ENCODE data around the gene RAB11FIP2.

The RAB11FIP2 gene

GRCh38 chr10:118047880-118048279 is 1.1 kb upstream of the RAB11FIP2 start:
- Histone ChIP-seq H3K27ac (ENCODE audit: extremely low read depth, low read depth, low read length) (no peak overlapping the region), H3K4me3 (ENCODE audit: low read depth, low read length) (no peak overlapping the region), H3K4me1 (ENCODE audit: control insufficient read depth, insufficient read depth, low read length) (no peaks in the 10 kb centered on the region), H3K36me3 (ENCODE audit: control insufficient read depth in 2 of 2, insufficient read depth in 1 of 2, low read length in 2 of 2) (no peaks in the 10 kb centered on the region), H3K9me3 (ENCODE audit: control insufficient read depth, insufficient read depth, low read depth, low read length) (no peaks in the 10 kb centered on the region)
- POLR2A ChIA-PET = no interaction called here
- TF ChIP-seq, protein P1, sequence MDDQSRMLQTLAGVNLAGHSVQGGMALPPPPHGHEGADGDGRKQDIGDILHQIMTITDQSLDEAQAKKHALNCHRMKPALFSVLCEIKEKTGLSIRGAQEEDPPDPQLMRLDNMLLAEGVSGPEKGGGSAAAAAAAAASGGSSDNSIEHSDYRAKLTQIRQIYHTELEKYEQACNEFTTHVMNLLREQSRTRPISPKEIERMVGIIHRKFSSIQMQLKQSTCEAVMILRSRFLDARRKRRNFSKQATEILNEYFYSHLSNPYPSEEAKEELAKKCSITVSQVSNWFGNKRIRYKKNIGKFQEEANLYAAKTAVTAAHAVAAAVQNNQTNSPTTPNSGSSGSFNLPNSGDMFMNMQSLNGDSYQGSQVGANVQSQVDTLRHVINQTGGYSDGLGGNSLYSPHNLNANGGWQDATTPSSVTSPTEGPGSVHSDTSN (CRISPR knock-in tag; IDR thresholded peaks at IDR 0.05) = no peak
- TF ChIP-seq ZNF837 (tag by site-specific recombination; IDR thresholded peaks at IDR 0.05) = no peak
- TF ChIP-seq ZSCAN4 (tag by site-specific recombination; IDR thresholded peaks at IDR 0.05) = no peak
- TF ChIP-seq ZNF626 (tag by site-specific recombination; IDR thresholded peaks at IDR 0.05) = no peak
- TF ChIP-seq ZNF473 (tag by site-specific recombination; IDR thresholded peaks at IDR 0.05) = no peak
- TF ChIP-seq IKZF3 (tag by site-specific recombination; IDR thresholded peaks at IDR 0.05) = no peak
- TF ChIP-seq ATF2 (tag by site-specific recombination; IDR thresholded peaks at IDR 0.05; ENCODE audit: low read depth) = no peak
- no peak for TF ChIP-seq ZNF292 (tag by site-specific recombination; IDR thresholded peaks at IDR 0.05; ENCODE audit: borderline replicate concordance, low read depth)
- TF ChIP-seq ZNF660 (tag by site-specific recombination; IDR thresholded peaks at IDR 0.05) = no peak
- no peak for TF ChIP-seq ZNF121 (tag by site-specific recombination; IDR thresholded peaks at IDR 0.05)
- TF ChIP-seq ZEB2 (tag by site-specific recombination; IDR thresholded peaks at IDR 0.05) = no peak
- TF ChIP-seq ZNF302 (tag by site-specific recombination; IDR thresholded peaks at IDR 0.05; ENCODE audit: low read depth) = no peak
- no peak for TF ChIP-seq ZBTB20 (tag by site-specific recombination; IDR thresholded peaks at IDR 0.05)
- TF ChIP-seq ZBTB8A (tag by site-specific recombination; IDR thresholded peaks at IDR 0.05) = no peak
- no peak for TF ChIP-seq PRDM2 (tag by site-specific recombination; IDR thresholded peaks at IDR 0.05; ENCODE audit: borderline replicate concordance)
- TF ChIP-seq ZFP41 (tag by site-specific recombination; IDR thresholded peaks at IDR 0.05; ENCODE audit: borderline replicate concordance) = no peak
- CTCF ChIA-PET = interaction anchor here (1.0 kb wide), 1 partner anchor 606 kb away, joined by 3 read pairs; no protein-coding TSS in a partner anchor
